Neuronal stem cell (in vitro differentiated cells): ENCODE data around the gene APOBEC3F.
"Not testable (repeated sequence)": the region's sequence is repeated elsewhere in the genome, so short reads cannot be mapped to it uniquely, and the experiment has no call there.

ENCODE experiments used
- DNase-seq: peaks from one replicate; pipeline ENCODE4 v3.0.0-alpha.2; 2013; ENCODE audit warnings: low spot score
- H2AFZ ChIP-seq: one replicate; pipeline ENCODE4 v1.6.1; 2013; ENCODE audit warnings: mild to moderate bottlenecking, low read length, inconsistent platforms
- H2AK5ac ChIP-seq: 2 replicates; pipeline ENCODE4 v1.6.1; 2013; ENCODE audit warnings: low read depth, mild to moderate bottlenecking, inconsistent platforms, low read length, moderate library complexity, mixed read lengths
- H2BK120ac ChIP-seq: 2 replicates; pipeline ENCODE4 v1.6.1; 2013; ENCODE audit warnings: low read depth, mild to moderate bottlenecking, inconsistent platforms, low read length, moderate library complexity, mixed read lengths
- H2BK12ac ChIP-seq: one replicate; pipeline ENCODE4 v1.6.1; 2013; ENCODE audit warnings: low read length, inconsistent platforms
- H2BK15ac ChIP-seq: 2 replicates; pipeline ENCODE4 v1.6.1; 2013; ENCODE audit warnings: mild to moderate bottlenecking, low read length, inconsistent platforms, mixed read lengths
- H2BK5ac ChIP-seq: one replicate; pipeline ENCODE4 v1.6.1; 2013; ENCODE audit warnings: inconsistent platforms, mild to moderate bottlenecking, low read length, moderate library complexity
- H3K14ac ChIP-seq: one replicate; pipeline ENCODE4 v1.6.1; 2013; ENCODE audit warnings: low read length, inconsistent platforms
- H3K18ac ChIP-seq: 2 replicates; pipeline ENCODE4 v1.6.1; 2013; ENCODE audit warnings: low read length, inconsistent platforms
- H3K23ac ChIP-seq: 2 replicates; pipeline ENCODE4 v1.6.1; 2013; ENCODE audit warnings: low read depth, mild to moderate bottlenecking, mixed read lengths, low read length, inconsistent platforms; ENCODE audit not compliant: poor library complexity
- H3K27ac ChIP-seq: replicated peaks from 3 replicates; pipeline ENCODE4 v1.5.1; 2013; ENCODE audit warnings: low read length, inconsistent platforms
- H3K27me3 ChIP-seq, 3 experiments: 2 replicates each; pipeline ENCODE4 v1.6.1; 2013; ENCODE audit warnings: low read length in 3 of 3, mild to moderate bottlenecking in 2 of 3, inconsistent platforms in 1 of 3, low read depth in 1 of 3, mixed read lengths in 1 of 3, moderate library complexity in 1 of 3; ENCODE audit not compliant: control insufficient read depth in 3 of 3, insufficient read depth in 3 of 3
- H3K36me3 ChIP-seq, 2 donors: replicated peaks in 1 of 2; 2 replicates each; pipeline ENCODE4 v1.6.1; 2013; ENCODE audit warnings: low read length in 2 of 2; ENCODE audit not compliant: control insufficient read depth in 2 of 2, insufficient read depth in 2 of 2
- H3K4ac ChIP-seq: 2 replicates; pipeline ENCODE4 v1.6.1; 2013; ENCODE audit warnings: inconsistent platforms, mild to moderate bottlenecking, low read length, moderate library complexity
- H3K4me1 ChIP-seq, 2 donors: 1 replicate in 1 of 2; 2 replicates in 1 of 2; pipeline ENCODE4 v1.6.1; 2013; ENCODE audit warnings: low read length in 2 of 2, low read depth in 1 of 2; ENCODE audit not compliant: control insufficient read depth in 2 of 2, insufficient read depth in 1 of 2
- H3K4me2 ChIP-seq: one replicate; pipeline ENCODE4 v1.6.1; 2013; ENCODE audit warnings: mild to moderate bottlenecking, low read length, inconsistent platforms; ENCODE audit not compliant: insufficient read depth, poor library complexity, severe bottlenecking
- H3K4me3 ChIP-seq, 2 donors: 2 replicates each; pipeline ENCODE4 v1.5.1; 2013; ENCODE audit warnings: low read length in 2 of 2, mild to moderate bottlenecking in 2 of 2, inconsistent platforms in 1 of 2, moderate library complexity in 1 of 2
- H3K79me1 ChIP-seq: one replicate; pipeline ENCODE4 v1.6.1; 2013; ENCODE audit warnings: low read depth, mild to moderate bottlenecking, inconsistent platforms, low read length, moderate library complexity
- H3K9ac ChIP-seq: one replicate; pipeline ENCODE4 v1.6.1; 2013; ENCODE audit warnings: mild to moderate bottlenecking, low read depth, low read length, inconsistent platforms; ENCODE audit not compliant: poor library complexity
- H3K9me3 ChIP-seq, 2 donors: replicated peaks in 1 of 2; 2 replicates each; pipeline versions ENCODE3 to v1.6.1; 2013; ENCODE audit warnings: low read length in 2 of 2, mild to moderate bottlenecking in 2 of 2, inconsistent platforms in 1 of 2, low read depth in 1 of 2, mixed read lengths in 1 of 2, moderate library complexity in 1 of 2; ENCODE audit not compliant: control insufficient read depth in 2 of 2, insufficient read depth in 1 of 2
- H4K8ac ChIP-seq: one replicate; pipeline ENCODE4 v1.6.1; 2013; ENCODE audit warnings: low read depth, mild to moderate bottlenecking, inconsistent platforms, low read length, moderate library complexity
- H4K91ac ChIP-seq: one replicate; pipeline ENCODE4 v1.6.1; 2013; ENCODE audit warnings: low read length, low read depth, mild to moderate bottlenecking, inconsistent platforms; ENCODE audit not compliant: poor library complexity
- WGBS, 2 donors: extraction: QIAGEN DNeasy Blood & Tissue Kit; methylation state at CpG; one replicate each; pipeline ENCODE4 v1.1.7; 2013; ENCODE audit warnings: missing lambda C conversion rate in 2 of 2, mixed read lengths in 1 of 2; ENCODE audit not compliant: insufficient read length in 2 of 2, insufficient replicate concordance in 1 of 2; ENCODE audit errors: extremely low coverage in 2 of 2; 5-methylcytosine and 5-hydroxymethylcytosine counted together

APOBEC3F gene

DNA sequence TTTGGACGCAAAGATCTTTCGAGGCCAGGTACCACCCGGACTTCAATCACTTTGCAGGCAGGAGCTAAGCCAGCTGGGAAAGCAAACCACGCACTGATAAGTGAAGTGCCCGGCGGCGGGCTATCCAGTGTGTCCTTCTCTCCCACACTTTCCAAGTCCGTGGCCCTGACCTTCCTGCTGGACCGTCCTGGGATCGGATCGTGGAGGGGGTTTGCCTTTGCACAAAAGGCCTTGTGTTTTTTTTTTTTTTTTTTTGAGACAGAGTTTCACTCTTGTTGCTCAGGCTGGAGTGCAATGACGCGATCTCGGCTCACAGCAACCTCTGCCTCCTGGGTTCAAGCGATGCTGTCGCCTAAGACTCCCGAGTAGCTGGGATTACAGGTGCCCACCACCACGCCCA is 2.4 kb downstream of the APOBEC3F start:
- H3K14ac ChIP-seq, DNase-seq, H3K4me3 ChIP-seq, H4K91ac ChIP-seq, H3K4ac ChIP-seq, H3K27me3 ChIP-seq, H3K4me2 ChIP-seq, H3K23ac ChIP-seq, H3K36me3 ChIP-seq, H3K9me3 ChIP-seq, H2AK5ac ChIP-seq, H3K18ac ChIP-seq, H2BK120ac ChIP-seq, H2BK15ac ChIP-seq, H3K79me1 ChIP-seq, H3K9ac ChIP-seq, H2AFZ ChIP-seq, H2BK5ac ChIP-seq, H4K8ac ChIP-seq, H3K27ac ChIP-seq, H2BK12ac ChIP-seq: not testable (repeated sequence)
- H3K4me1 ChIP-seq = peaks cover 8 to 16% of the 10 kb centered on the region in 2 donors
- no CpG with 5 or more reads among the region's 18 CpGs for WGBS, 2 donors

DNA sequence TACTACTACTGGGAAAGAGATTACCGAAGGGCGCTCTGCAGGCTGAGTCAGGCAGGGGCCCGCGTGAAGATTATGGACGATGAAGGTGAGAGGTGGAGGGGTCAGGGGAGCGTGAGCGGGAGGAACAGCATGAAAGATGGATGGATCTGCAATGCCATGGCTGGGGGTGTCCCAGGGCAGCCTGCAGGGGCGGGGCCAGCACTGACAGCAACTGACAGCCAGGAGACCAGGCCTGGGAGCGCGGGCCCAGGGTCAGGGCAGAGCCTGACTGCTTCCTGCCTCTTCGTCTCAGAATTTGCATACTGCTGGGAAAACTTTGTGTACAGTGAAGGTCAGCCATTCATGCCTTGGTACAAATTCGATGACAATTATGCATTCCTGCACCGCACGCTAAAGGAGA is 4.5 kb downstream of the APOBEC3F start:
- not testable (repeated sequence) for H3K4me2 ChIP-seq, H3K27ac ChIP-seq, H2AFZ ChIP-seq, H2AK5ac ChIP-seq, H2BK15ac ChIP-seq, DNase-seq, H2BK5ac ChIP-seq, H3K14ac ChIP-seq, H3K27me3 ChIP-seq, H4K91ac ChIP-seq, H4K8ac ChIP-seq, H3K36me3 ChIP-seq, H3K9ac ChIP-seq, H2BK12ac ChIP-seq, H3K9me3 ChIP-seq, H3K18ac ChIP-seq, H3K4me3 ChIP-seq, H2BK120ac ChIP-seq, H3K79me1 ChIP-seq, H3K4me1 ChIP-seq, H3K4ac ChIP-seq
- no CpG with 5 or more reads among the region's 14 CpGs for WGBS, 2 donors
- H3K23ac ChIP-seq = peak overlapping the region; percentile 31

DNA sequence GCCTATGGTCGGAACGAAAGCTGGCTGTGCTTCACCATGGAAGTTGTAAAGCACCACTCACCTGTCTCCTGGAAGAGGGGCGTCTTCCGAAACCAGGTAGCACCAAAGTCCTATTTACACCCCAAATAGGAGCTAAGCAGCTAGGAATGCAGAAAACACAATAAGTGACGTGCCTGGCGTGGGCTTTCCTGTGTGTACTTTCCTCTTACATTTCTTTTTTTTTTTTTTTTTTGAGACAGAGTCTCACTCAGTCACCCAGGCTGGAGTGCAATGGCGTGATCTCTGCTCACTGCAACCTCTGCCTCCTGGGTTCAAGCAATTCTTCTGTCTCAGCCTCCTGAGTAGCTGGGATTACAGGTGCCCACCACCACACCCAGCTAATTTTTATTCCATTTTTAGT is 8.8 kb downstream of the APOBEC3F start:
- H2AFZ ChIP-seq, H4K91ac ChIP-seq, H3K18ac ChIP-seq, H3K23ac ChIP-seq, H3K27me3 ChIP-seq, H3K9me3 ChIP-seq, H3K4me3 ChIP-seq, H2BK12ac ChIP-seq, H2BK120ac ChIP-seq, H3K4ac ChIP-seq, H3K14ac ChIP-seq, H2BK15ac ChIP-seq, DNase-seq, H3K36me3 ChIP-seq, H3K9ac ChIP-seq, H3K4me2 ChIP-seq, H2BK5ac ChIP-seq, H3K4me1 ChIP-seq, H3K79me1 ChIP-seq, H2AK5ac ChIP-seq, H4K8ac ChIP-seq, H3K27ac ChIP-seq: not testable (repeated sequence)
- no CpG with 5 or more reads among the region's 7 CpGs for WGBS, 2 donors

DNA sequence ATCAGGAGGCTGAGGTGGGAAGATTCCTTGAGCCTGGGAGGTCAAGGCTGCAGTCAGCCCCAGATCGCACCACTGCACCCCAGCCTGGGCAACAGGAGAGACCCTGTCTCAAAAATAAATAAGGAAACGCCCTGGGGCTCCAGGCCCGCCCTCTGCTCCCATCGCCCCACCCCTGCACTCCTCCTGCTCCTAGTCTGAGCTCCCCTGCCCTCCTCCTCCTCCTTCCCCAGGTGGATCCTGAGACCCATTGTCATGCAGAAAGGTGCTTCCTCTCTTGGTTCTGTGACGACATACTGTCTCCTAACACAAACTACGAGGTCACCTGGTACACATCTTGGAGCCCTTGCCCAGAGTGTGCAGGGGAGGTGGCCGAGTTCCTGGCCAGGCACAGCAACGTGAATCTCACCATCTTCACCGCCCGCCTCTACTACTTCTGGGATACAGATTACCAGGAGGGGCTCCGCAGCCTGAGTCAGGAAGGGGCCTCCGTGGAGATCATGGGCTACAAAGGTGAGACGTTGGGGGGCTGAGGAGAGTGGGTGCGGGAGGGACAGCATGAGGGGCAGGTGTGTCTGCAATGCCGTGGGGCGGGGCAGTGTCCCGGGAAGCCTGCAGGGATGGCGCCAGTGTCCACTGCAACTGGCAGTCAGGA is 11.3 kb downstream of the APOBEC3F start:
- Histone ChIP-seq H3K14ac (peak overlapping the region; percentile 89), H2AK5ac (peak overlapping the region; percentile 81)
- H2BK12ac ChIP-seq, H3K27ac ChIP-seq, H3K4me3 ChIP-seq, H3K36me3 ChIP-seq, H4K91ac ChIP-seq, H2BK15ac ChIP-seq, H2BK5ac ChIP-seq, H3K79me1 ChIP-seq, H3K4me2 ChIP-seq, H4K8ac ChIP-seq, H3K9me3 ChIP-seq, H3K18ac ChIP-seq, H2BK120ac ChIP-seq, H3K9ac ChIP-seq, H2AFZ ChIP-seq, H3K4ac ChIP-seq, DNase-seq, H3K27me3 ChIP-seq, H3K4me1 ChIP-seq, H3K23ac ChIP-seq: not testable (repeated sequence)
- no CpG with 5 or more reads among the region's 18 CpGs for WGBS, 2 donors
